ENCODE data around the gene C14orf132.

The C14orf132 gene

GRCh38 chr14:96038920-96039632 is at the start of gene C14orf132:
Gene C14orf132, plus strand, starts transcription at chr14:96039362. Its CDS starts 139 bp downstream, at chr14:96039501.
- peak within 1 kb of the TSS; percentile 82 for H3K4me3 ChIP-seq (ENCODE audit: low read length)
- no peak for TF ChIP-seq CTCF (conservative IDR thresholded peaks at IDR 0.05; ENCODE audit: low read length)
- DNase-seq (ENCODE audit: low read depth): peak; percentile 48

GRCh38 chr14:95993768-95994592 is 45.2 kb upstream of the C14orf132 start:
- TF ChIP-seq CTCF (conservative IDR thresholded peaks at IDR 0.05; ENCODE audit: low read length): peak; percentile 89
- no peak overlapping the region for H3K4me3 ChIP-seq (ENCODE audit: low read length)
- peak; percentile 44 for DNase-seq (ENCODE audit: low read depth)

DNA sequence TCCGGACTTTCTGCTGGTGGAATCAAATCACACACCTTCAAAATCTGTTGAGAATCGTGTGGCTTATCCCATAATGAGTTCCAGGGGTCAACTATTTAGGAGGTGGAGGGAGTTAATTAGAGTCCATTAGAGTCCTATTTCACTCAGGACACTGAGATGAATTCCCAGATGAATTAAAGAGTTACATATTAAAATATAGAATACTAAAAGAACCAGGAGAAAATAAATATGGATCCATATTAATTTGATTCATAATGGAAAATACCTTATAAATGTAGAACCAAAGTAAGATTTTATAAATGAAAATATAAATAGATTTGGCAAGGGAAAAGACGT is 44.6 kb upstream of the C14orf132 start:
- H3K4me3 ChIP-seq (ENCODE audit: low read length): no peak overlapping the region
- DNase-seq (ENCODE audit: low read depth): no peak
- TF ChIP-seq CTCF (conservative IDR thresholded peaks at IDR 0.05; ENCODE audit: low read length): no peak

DNA sequence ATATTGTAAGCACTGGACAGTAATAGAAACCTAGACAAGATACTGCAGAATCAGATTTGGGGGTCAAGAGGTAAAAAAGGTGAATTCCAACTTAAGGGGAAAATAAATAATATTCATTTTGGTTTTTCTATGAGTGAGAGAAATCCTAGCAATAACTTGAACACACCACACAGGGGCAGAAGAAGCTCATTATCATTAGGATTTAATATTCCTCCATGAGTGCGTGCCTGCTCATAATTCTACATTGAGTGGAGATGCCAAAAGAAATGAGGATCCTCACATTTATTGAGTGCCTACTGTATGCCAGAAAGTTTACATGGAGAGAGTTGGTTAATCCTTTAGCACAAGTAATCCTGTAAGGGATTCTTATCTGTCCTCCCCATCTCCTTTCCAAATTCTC is 40.5 kb upstream of the C14orf132 start:
- DNase-seq (ENCODE audit: low read depth): peak; percentile 50
- peak; percentile 66 for TF ChIP-seq CTCF (conservative IDR thresholded peaks at IDR 0.05; ENCODE audit: low read length)
- no peak overlapping the region for H3K4me3 ChIP-seq (ENCODE audit: low read length)

- peak; percentile 44 for DNase-seq (ENCODE audit: low read depth)
- TF ChIP-seq CTCF (conservative IDR thresholded peaks at IDR 0.05; ENCODE audit: low read length): no peak
- H3K4me3 ChIP-seq (ENCODE audit: low read length): no peak overlapping the region
These were observed 37.2 kb upstream of the C14orf132 start for GRCh38 chr14:96001866-96002497.

- no peak for DNase-seq (ENCODE audit: low read depth)
- TF ChIP-seq CTCF (conservative IDR thresholded peaks at IDR 0.05; ENCODE audit: low read length): no peak
- H3K4me3 ChIP-seq (ENCODE audit: low read length): no peak overlapping the region
These were observed 36.7 kb upstream of the C14orf132 start for GRCh38 chr14:96002498-96002884.
